ENCODE measurements around the gene C4orf36. TPM values are rescaled to one million over a fixed set of nuclear protein-coding genes. Genes with fewer than 3 reads are reported as not detected.

C4orf36 gene
- total RNA-seq, 6 experiments from 2014 or later: 0.66 TPM; not detected in 5

GRCh38 chr4:86938771-86939520 lies 46.7 kb upstream of the C4orf36 start:
- no peak for ATAC-seq
- 66% methylated on average over 4 of the region's 4 CpGs for WGBS (ENCODE audit: insufficient coverage, low coverage, low lambda C conversion rate, missing lambda C conversion rate)
- no peak for TF ChIP-seq POLR2A (IDR thresholded peaks at IDR 0.05)
- no peak for TF ChIP-seq CTCF (IDR thresholded peaks at IDR 0.05)
- Histone ChIP-seq H3K27ac (peak overlapping the region; percentile 41 to 66 (median 48)), H3K36me3 (no peaks in the 10 kb centered on the region), H3K4me1 (peaks cover 0 to 63% (median 28%) of the 10 kb centered on the region in 4 donors), H3K27me3 (no peaks in the 10 kb centered on the region), H3K9me3 (no peaks in the 10 kb centered on the region), H3K4me3 (no peak overlapping the region)
- no peak for DNase-seq
- intact Hi-C loops (cut with DNase I): loop anchor here in 1 of 2 donors (10.0 kb wide), 1 partner anchor 46 kb away; no protein-coding TSS in a partner anchor

- Histone ChIP-seq H3K4me3 (peak overlapping the region; percentile 85 to 93 (median 89)), H3K27me3 (no peaks in the 10 kb centered on the region), H3K36me3 (no peaks in the 10 kb centered on the region), H3K9me3 (no peaks in the 10 kb centered on the region), H3K27ac (peak overlapping the region; percentile 97 to 98 (median 98)), H3K4me1 (peaks cover 0 to 51% (median 22%) of the 10 kb centered on the region in 4 donors)
- intact Hi-C loops (cut with DNase I): loop anchor here in 1 of 2 donors (10.0 kb wide), 1 partner anchor 49 kb away; no protein-coding TSS in a partner anchor
- peak; percentile 72 to 80 (median 75) for DNase-seq
- TF ChIP-seq CTCF (IDR thresholded peaks at IDR 0.05) (no peak), POLR2A (IDR thresholded peaks at IDR 0.05) (peak; percentile 58)
- ATAC-seq: peak; percentile 46 to 62 (median 56)
- WGBS (ENCODE audit: insufficient coverage, low coverage, low lambda C conversion rate, missing lambda C conversion rate): 3% methylated on average over 27 of the region's 36 CpGs
Observed at GRCh38 chr4:86935853-86936733, 43.9 kb upstream of the C4orf36 start.

- Histone ChIP-seq H3K27me3 (no peaks in the 10 kb centered on the region), H3K4me1 (peaks cover 0 to 45% (median 22%) of the 10 kb centered on the region in 4 donors), H3K4me3 (peak overlapping the region; percentile 85 to 93 (median 89)), H3K9me3 (no peaks in the 10 kb centered on the region), H3K27ac (peak overlapping the region; percentile 97 to 98 (median 98)), H3K36me3 (no peaks in the 10 kb centered on the region)
- TF ChIP-seq POLR2A (IDR thresholded peaks at IDR 0.05) (no peak), CTCF (IDR thresholded peaks at IDR 0.05) (no peak)
- WGBS (ENCODE audit: insufficient coverage, low coverage, low lambda C conversion rate, missing lambda C conversion rate): 0% methylated on average over 3 of the region's 16 CpGs
- DNase-seq: peak in 1 of 3 donors; percentile 70
- peak in 3 of 4 donors; percentile 2 to 11 (median 4) for ATAC-seq
- intact Hi-C loops (cut with DNase I): loop anchor here in 1 of 2 donors (10.0 kb wide), 1 partner anchor 49 kb away; no protein-coding TSS in a partner anchor
Observed at GRCh38 chr4:86935566-86935852, 43.3 kb upstream of the C4orf36 start.

GRCh38 chr4:86934771-86935565 lies 42.7 kb upstream of the C4orf36 start, which contains the start of gene AFF1:
Gene AFF1 (plus strand): TSS chr4:86935011. CDS start chr4:86948534, 13,523 bp downstream.
- DNase-seq: peak; percentile 96 to 97 (median 96)
- Histone ChIP-seq H3K9me3 (no peaks in the 10 kb centered on the region), H3K4me3 (peak within 1 kb of the TSS; percentile 85 to 93 (median 89)), H3K4me1 (peaks cover 0 to 40% (median 18%) of the 10 kb centered on the region in 4 donors), H3K27ac (peak within 1 kb of the TSS; percentile 97 to 98 (median 98)), H3K36me3 (no peaks in the 10 kb centered on the region), H3K27me3 (no peaks in the 10 kb centered on the region)
- intact Hi-C loops (cut with DNase I): loop anchor here in 1 of 2 donors (10.0 kb wide), 1 partner anchor 50 kb away; no protein-coding TSS in a partner anchor
- 0% methylated on average over 12 of the region's 97 CpGs for WGBS (ENCODE audit: insufficient coverage, low coverage, low lambda C conversion rate, missing lambda C conversion rate)
- TF ChIP-seq POLR2A (IDR thresholded peaks at IDR 0.05) (peak; percentile 97), CTCF (IDR thresholded peaks at IDR 0.05) (peak; percentile 49 to 54 (median 52))
- ATAC-seq: peak; percentile 84 to 94 (median 88)

Data from right lobe of liver (tissue), 6 donors.